GM10266 (cell line): ENCODE results near the gene FBLN1.

Source experiments
- DNase-seq: peaks from one replicate; pipeline ENCODE4 v3.0.0; 2012; ENCODE audit errors: extremely low spot score
- CTCF ChIP-seq: IDR thresholded peaks from 2 replicates; pipeline ENCODE4 v1.5.1; 2012; ENCODE audit warnings: mild to moderate bottlenecking, low read depth; ENCODE audit not compliant: control insufficient read depth, insufficient read depth; ENCODE audit errors: missing control alignments

FBLN1 gene

GRCh38 chr22:45631841-45632238, 129.2 kb downstream of the FBLN1 start:
- DNase-seq: no peak
- TF ChIP-seq CTCF: no peak

GRCh38 chr22:45632791-45633515, 130.3 kb downstream of the FBLN1 start:
- no peak for DNase-seq
- TF ChIP-seq CTCF: no peak

- TF ChIP-seq CTCF: no peak
Measured at GRCh38 chr22:45636683-45637082, 134.0 kb downstream of the FBLN1 start.

GRCh38 chr22:45638197-45638596, 135.5 kb downstream of the FBLN1 start:
- no peak for DNase-seq
- no peak for TF ChIP-seq CTCF

More at GRCh38 chr22:45636683-45637082, 134.0 kb downstream of the FBLN1 start:
- DNase-seq: no peak

GRCh38 chr22:45638834-45639746, 136.4 kb downstream of the FBLN1 start:
- DNase-seq: no peak
- no peak for TF ChIP-seq CTCF

- DNase-seq: no peak
- TF ChIP-seq CTCF: no peak
Measured at GRCh38 chr22:45639747-45640102, 137.0 kb downstream of the FBLN1 start.
